ENCODE results near the gene NFIA. TPM values are rescaled to one million over a fixed set of nuclear protein-coding genes. Genes with fewer than 3 reads are reported as not detected.
A peak's percentile ranks its signal among the peaks of the same experiment; 100 is the strongest.

Gene NFIA
- total and polyA plus RNA-seq, 2 of the 13 experiments (the other 11 are each of a cell fraction or from before 2014, with no cell fraction given) = 14.7 to 28.5 TPM

- no peak for TF ChIP-seq ZBED4 (CRISPR knock-in tag; IDR thresholded peaks at IDR 0.05; ENCODE audit: borderline replicate concordance)
- TF ChIP-seq SAP130 (CRISPR knock-in tag; IDR thresholded peaks at IDR 0.05; ENCODE audit: low read depth) = peak; percentile 82
- no peak for TF ChIP-seq SNAPC2 (CRISPR knock-in tag; IDR thresholded peaks at IDR 0.05)
- TF ChIP-seq RFX5 (IDR thresholded peaks at IDR 0.05; ENCODE audit: low read depth, low read length) = peak; percentile 71; the same call in 1 of the 2 replicates
- TF ChIP-seq SMAD3 (CRISPR knock-in tag; IDR thresholded peaks at IDR 0.05) = 0 out of 2 replicates have a peak, but pooled peaks have one; percentile 39
- no peak for TF ChIP-seq POGK (CRISPR knock-in tag; conservative IDR thresholded peaks at IDR 0.05)
- TF ChIP-seq, protein P1, sequence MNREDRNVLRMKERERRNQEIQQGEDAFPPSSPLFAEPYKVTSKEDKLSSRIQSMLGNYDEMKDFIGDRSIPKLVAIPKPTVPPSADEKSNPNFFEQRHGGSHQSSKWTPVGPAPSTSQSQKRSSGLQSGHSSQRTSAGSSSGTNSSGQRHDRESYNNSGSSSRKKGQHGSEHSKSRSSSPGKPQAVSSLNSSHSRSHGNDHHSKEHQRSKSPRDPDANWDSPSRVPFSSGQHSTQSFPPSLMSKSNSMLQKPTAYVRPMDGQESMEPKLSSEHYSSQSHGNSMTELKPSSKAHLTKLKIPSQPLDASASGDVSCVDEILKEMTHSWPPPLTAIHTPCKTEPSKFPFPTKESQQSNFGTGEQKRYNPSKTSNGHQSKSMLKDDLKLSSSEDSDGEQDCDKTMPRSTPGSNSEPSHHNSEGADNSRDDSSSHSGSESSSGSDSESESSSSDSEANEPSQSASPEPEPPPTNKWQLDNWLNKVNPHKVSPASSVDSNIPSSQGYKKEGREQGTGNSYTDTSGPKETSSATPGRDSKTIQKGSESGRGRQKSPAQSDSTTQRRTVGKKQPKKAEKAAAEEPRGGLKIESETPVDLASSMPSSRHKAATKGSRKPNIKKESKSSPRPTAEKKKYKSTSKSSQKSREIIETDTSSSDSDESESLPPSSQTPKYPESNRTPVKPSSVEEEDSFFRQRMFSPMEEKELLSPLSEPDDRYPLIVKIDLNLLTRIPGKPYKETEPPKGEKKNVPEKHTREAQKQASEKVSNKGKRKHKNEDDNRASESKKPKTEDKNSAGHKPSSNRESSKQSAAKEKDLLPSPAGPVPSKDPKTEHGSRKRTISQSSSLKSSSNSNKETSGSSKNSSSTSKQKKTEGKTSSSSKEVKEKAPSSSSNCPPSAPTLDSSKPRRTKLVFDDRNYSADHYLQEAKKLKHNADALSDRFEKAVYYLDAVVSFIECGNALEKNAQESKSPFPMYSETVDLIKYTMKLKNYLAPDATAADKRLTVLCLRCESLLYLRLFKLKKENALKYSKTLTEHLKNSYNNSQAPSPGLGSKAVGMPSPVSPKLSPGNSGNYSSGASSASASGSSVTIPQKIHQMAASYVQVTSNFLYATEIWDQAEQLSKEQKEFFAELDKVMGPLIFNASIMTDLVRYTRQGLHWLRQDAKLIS (CRISPR knock-in tag; IDR thresholded peaks at IDR 0.05) = no peak
- no peak; the same call in 1 of the 2 replicates for TF ChIP-seq RXRB (CRISPR knock-in tag; IDR thresholded peaks at IDR 0.05; ENCODE audit: borderline replicate concordance)
- no peak for TF ChIP-seq ZNF160 (CRISPR knock-in tag; IDR thresholded peaks at IDR 0.05)
- TF ChIP-seq ZGPAT (CRISPR knock-in tag; IDR thresholded peaks at IDR 0.05) = no peak
- TF ChIP-seq, protein P2, sequence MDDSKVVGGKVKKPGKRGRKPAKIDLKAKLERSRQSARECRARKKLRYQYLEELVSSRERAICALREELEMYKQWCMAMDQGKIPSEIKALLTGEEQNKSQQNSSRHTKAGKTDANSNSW (CRISPR knock-in tag; IDR thresholded peaks at IDR 0.05; ENCODE audit: borderline replicate concordance) = no peak
- TF ChIP-seq MXI1 (IDR thresholded peaks at IDR 0.05; ENCODE audit: borderline replicate concordance, low read depth, low read length) = no peak; the same call in 2 of the 3 replicates
- TF ChIP-seq, protein P3, sequence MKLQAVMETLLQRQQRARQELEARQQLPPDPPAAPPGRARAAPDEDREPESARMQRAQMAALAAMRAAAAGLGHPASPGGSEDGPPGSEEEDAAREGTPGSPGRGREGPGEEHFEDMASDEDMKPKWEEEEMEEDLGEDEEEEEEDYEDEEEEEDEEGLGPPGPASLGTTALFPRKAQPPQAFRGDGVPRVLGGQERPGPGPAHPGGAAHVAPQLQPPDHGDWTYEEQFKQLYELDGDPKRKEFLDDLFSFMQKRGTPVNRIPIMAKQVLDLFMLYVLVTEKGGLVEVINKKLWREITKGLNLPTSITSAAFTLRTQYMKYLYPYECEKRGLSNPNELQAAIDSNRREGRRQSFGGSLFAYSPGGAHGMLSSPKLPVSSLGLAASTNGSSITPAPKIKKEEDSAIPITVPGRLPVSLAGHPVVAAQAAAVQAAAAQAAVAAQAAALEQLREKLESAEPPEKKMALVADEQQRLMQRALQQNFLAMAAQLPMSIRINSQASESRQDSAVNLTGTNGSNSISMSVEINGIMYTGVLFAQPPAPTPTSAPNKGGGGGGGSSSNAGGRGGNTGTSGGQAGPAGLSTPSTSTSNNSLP (IDR thresholded peaks at IDR 0.05; ENCODE audit: low read depth, low read length) = peak; percentile 85; the same call in 1 of the 2 replicates
- peak; percentile 89 for TF ChIP-seq NFYB (CRISPR knock-in tag; IDR thresholded peaks at IDR 0.05)
- no peak for TF ChIP-seq CHCHD3 (CRISPR knock-in tag; IDR thresholded peaks at IDR 0.05)
These were observed 4.5 kb upstream of the NFIA start (continued) for GRCh38 chr1:61077676-61078541.
